ENCODE data around the gene KCNA4. TPM values are rescaled to one million over a fixed set of nuclear protein-coding genes. Genes with fewer than 3 reads are reported as not detected.

The KCNA4 gene
- total and polyA plus RNA-seq, 2 of the 4 experiments (the other 2 are of a cell fraction), result not detected

DNA sequence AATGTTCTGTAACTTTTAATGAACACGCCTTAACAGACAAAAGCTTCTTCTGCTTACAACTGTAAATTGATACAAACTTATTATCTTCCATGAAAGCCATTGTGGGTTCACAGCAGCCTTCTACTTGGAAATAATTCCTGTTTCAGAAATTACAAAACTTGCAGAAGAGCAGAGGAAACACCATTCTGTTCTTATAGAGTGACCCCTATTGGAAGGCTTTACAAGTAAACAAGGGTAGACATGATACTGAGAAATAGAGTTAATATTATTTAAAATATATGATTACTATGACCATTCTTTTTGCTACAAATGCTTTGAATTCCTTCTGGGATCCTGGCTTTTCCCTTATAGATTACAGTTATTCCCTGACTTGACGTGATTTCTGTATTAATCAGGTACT is 32.4 kb upstream of the KCNA4 start:
- no peak overlapping the region for H2AK5ac ChIP-seq (ENCODE audit: low read depth, low read length)
- no peaks in the 10 kb centered on the region for H3K36me3 ChIP-seq (ENCODE audit: control insufficient read depth, insufficient read depth, low read length)
- DNase-seq (no peak), ATAC-seq (ENCODE audit: low read depth) (no peak)
- H4K8ac ChIP-seq (ENCODE audit: low read depth in 2 of 2, low read length in 2 of 2), result no peak overlapping the region
- H3K79me1 ChIP-seq (ENCODE audit: low read depth in 1 of 2, low read length in 2 of 2), result no peaks in the 10 kb centered on the region
- H3K4ac ChIP-seq (ENCODE audit: low read depth, low read length), result no peak overlapping the region
- H3K4me2 ChIP-seq (ENCODE audit: low read depth, low read length), result no peak overlapping the region
- H4K91ac ChIP-seq (ENCODE audit: insufficient read depth, low read depth, low read length), result no peak overlapping the region
- dilution Hi-C loops (cut with HindIII; ENCODE audit: low sequenced_read_pairs, unreplicated experiment), result no loop called here
- H3K27ac ChIP-seq (ENCODE audit: insufficient read depth, low read length), result no peak overlapping the region
- H4K5ac ChIP-seq (ENCODE audit: low read depth, low read length), result no peak overlapping the region
- no peak overlapping the region for H2BK5ac ChIP-seq (ENCODE audit: low read depth, low read length, poor library complexity, severe bottlenecking)
- in situ Hi-C loops (cut with MboI; ENCODE audit: low sequenced_read_pairs), result no loop called here
- no peak overlapping the region for H3K14ac ChIP-seq (replicated peaks; ENCODE audit: low read depth, low read length)
- no peak for TF ChIP-seq RFX5 (IDR thresholded peaks at IDR 0.05; ENCODE audit: low read depth, low read length)
- intact Hi-C loops (cut with micrococcal nuclease), result no loop called here
- no peak overlapping the region for H3K56ac ChIP-seq (ENCODE audit: extremely low read depth, insufficient read depth, low read length)
- no peaks in the 10 kb centered on the region for H4K20me1 ChIP-seq (ENCODE audit: insufficient read depth, low read length)
- no peak overlapping the region for H3K18ac ChIP-seq (ENCODE audit: low read depth, low read length)
- POLR2A ChIA-PET (ENCODE audit: unreplicated experiment), result no interaction called here
- H2BK20ac ChIP-seq (ENCODE audit: low read depth, low read length), result no peak overlapping the region
- CTCF ChIA-PET, result no interaction called here
- no peak overlapping the region for H2BK120ac ChIP-seq (ENCODE audit: low read depth, low read length)
- H3K9me1 ChIP-seq (ENCODE audit: insufficient read depth, low read length), result no peaks in the 10 kb centered on the region
- H2BK15ac ChIP-seq (ENCODE audit: low read depth, low read length), result no peak overlapping the region
- H3K9me3 ChIP-seq (ENCODE audit: control insufficient read depth, insufficient read depth, low read length), result peaks cover 9% of the 10 kb centered on the region; the same call in 1 of the 2 replicates
- H3K9ac ChIP-seq (ENCODE audit: low read depth, low read length), result no peak overlapping the region
- no peak overlapping the region for H2AK9ac ChIP-seq (replicated peaks; ENCODE audit: low read depth, low read length, poor library complexity)
- H3K23ac ChIP-seq (ENCODE audit: low read depth, low read length), result no peak overlapping the region
- no peak overlapping the region for H3K4me3 ChIP-seq (ENCODE audit: insufficient read depth, low read depth, low read length)
- no peak overlapping the region for H2AFZ ChIP-seq (replicated peaks; ENCODE audit: low read length, poor library complexity)
- H3K4me1 ChIP-seq (ENCODE audit: control insufficient read depth, insufficient read depth, low read length), result no peaks in the 10 kb centered on the region
- H3K27me3 ChIP-seq (ENCODE audit: control insufficient read depth, insufficient read depth, low read length), result no peaks in the 10 kb centered on the region
- no CpG with 5 or more reads among the region's 2 CpGs for WGBS, 2 experiments (ENCODE audit: extremely low coverage in 2 of 2, insufficient read length in 1 of 2)
- BruUV-seq (replicated peaks), result no TSS peak

Measured in IMR-90 (cell line).